SJCRH30 (cell line): ENCODE data around the gene NLGN4X. TPM values are rescaled to one million over a fixed set of nuclear protein-coding genes. Genes with fewer than 3 reads are reported as not detected.
"Not testable (repeated sequence)": the region's sequence is repeated elsewhere in the genome, so short reads cannot be mapped to it uniquely, and the experiment has no call there.

Source experiments
- DNase-seq, 2 experiments: peaks; one replicate each; pipeline ENCODE4 v3.0.0-alpha.2; 2015 to 2020
- H3K27ac ChIP-seq: fragments of 250-450 bp; sonication (Bioruptor Pico); 2 replicates; pipeline ENCODE4 v1.5.1; 2020; ENCODE audit warnings: mild to moderate bottlenecking, moderate library complexity
- H3K27me3 ChIP-seq: fragments of 250-450 bp; sonication (Bioruptor Pico); 2 replicates; pipeline ENCODE4 v1.5.1; 2020; ENCODE audit warnings: mild to moderate bottlenecking, moderate library complexity
- H3K36me3 ChIP-seq: fragments of 250-450 bp; sonication (Bioruptor Pico); 2 replicates; pipeline ENCODE4 v1.5.1; 2020; ENCODE audit warnings: mild to moderate bottlenecking, moderate library complexity
- H3K4me1 ChIP-seq: fragments of 250-450 bp; sonication (Bioruptor Pico); 2 replicates; pipeline ENCODE4 v1.5.1; 2020; ENCODE audit warnings: mild to moderate bottlenecking, moderate library complexity
- H3K4me3 ChIP-seq: fragments of 250-450 bp; sonication (Bioruptor Pico); 2 replicates; pipeline ENCODE4 v1.5.1; 2020; ENCODE audit warnings: mild to moderate bottlenecking, moderate library complexity
- H3K9me3 ChIP-seq: fragments of 250-450 bp; sonication (Bioruptor Pico); replicated peaks from 2 replicates; pipeline ENCODE4 v1.5.1; 2020; ENCODE audit warnings: mild to moderate bottlenecking, moderate library complexity
- total RNA-seq: library from RNA; depleted of rRNA; stranded (reverse); fragments of >200 nt; shearing (Covaris generic); gene quantifications from 2 replicates; pipeline ENCODE4 v1.2.3, GENCODE V29; 2014

Gene NLGN4X
- total RNA-seq, 1 experiment from 2014 or later: 1.7 TPM

DNA sequence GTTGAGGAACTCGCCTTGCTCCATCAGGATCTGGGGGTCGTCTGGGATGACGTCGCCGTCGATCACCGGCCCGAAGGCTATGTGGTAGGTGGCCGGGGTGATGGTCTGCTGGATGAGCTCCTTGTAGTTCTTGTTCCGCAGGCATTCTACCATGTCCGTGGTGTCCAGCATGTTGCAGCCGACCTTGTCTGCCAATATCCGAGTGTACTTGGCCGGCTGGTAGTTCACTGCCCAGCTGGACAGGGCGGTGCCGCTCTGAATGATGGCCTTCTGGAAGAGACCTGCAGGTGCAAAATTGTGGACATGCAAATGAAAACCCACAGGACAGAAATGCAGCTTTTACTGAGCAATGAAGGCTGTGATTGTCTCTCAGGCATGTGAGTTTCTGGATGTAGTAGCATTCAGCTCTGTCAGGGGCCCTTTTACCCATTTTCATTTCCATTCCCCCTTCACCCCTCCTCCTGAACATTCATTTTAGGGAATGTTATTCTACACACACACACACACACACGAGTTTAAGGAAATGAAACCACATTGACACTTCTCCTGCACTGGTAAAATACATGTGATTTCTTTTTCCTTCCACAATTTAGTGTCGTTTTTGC lies 325.0 kb downstream of the NLGN4X start:
- not testable (repeated sequence) for DNase-seq

DNA sequence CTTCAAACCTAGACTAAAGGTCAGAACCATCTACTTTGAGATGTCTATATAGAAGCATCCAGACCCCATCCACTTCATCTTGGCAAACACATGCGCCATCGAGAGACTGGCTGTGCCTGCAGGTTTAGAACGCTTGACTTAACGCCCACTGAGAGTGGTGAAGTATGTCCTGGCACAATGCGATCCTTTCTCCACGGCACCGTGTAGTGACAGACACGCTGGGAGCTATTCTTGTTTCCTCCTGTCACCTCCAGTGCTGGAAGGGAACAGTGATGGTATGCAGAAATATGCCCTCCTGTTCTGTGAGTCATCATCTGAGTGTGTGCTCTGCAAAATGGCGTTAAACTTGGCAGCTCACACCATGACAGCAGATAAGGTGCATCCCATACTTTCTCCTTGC lies 330.2 kb downstream of the NLGN4X start:
- H3K9me3 ChIP-seq: no peaks in the 10 kb centered on the region
- no peak for DNase-seq
- no peaks in the 10 kb centered on the region for H3K27me3 ChIP-seq
- no peaks in the 10 kb centered on the region for H3K4me1 ChIP-seq
- no peak overlapping the region for H3K27ac ChIP-seq
- no peak overlapping the region for H3K4me3 ChIP-seq
- H3K36me3 ChIP-seq: no peaks in the 10 kb centered on the region

More for the DNA sequence above, 325.0 kb downstream of the NLGN4X start:
- H3K9me3 ChIP-seq, H3K36me3 ChIP-seq, H3K27me3 ChIP-seq, H3K4me3 ChIP-seq, H3K4me1 ChIP-seq, H3K27ac ChIP-seq: not testable (repeated sequence)

DNA sequence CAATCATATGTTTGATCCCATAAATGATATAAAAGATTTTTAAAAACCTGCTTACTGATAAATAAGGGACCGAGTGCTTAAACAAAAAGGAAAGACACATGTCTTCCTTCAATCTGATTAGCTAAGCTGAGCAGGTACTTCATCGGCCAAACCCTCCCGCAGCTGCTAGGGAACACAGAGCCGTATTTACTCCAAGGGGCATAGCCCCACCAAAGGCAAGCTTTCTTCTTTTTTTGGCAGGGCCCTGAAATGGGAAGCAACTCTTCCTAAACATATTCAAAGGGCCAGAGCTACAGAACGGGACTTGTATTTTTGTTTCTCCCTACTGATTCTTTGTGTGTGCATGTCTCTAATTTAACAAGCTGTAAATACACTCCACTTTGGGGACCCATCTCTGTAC lies 337.3 kb downstream of the NLGN4X start:
- no peaks in the 10 kb centered on the region for H3K27me3 ChIP-seq
- H3K4me1 ChIP-seq: no peaks in the 10 kb centered on the region
- no peak for DNase-seq
- no peak overlapping the region for H3K27ac ChIP-seq
- H3K36me3 ChIP-seq: no peaks in the 10 kb centered on the region
- no peak overlapping the region for H3K4me3 ChIP-seq
- no peaks in the 10 kb centered on the region for H3K9me3 ChIP-seq

DNA sequence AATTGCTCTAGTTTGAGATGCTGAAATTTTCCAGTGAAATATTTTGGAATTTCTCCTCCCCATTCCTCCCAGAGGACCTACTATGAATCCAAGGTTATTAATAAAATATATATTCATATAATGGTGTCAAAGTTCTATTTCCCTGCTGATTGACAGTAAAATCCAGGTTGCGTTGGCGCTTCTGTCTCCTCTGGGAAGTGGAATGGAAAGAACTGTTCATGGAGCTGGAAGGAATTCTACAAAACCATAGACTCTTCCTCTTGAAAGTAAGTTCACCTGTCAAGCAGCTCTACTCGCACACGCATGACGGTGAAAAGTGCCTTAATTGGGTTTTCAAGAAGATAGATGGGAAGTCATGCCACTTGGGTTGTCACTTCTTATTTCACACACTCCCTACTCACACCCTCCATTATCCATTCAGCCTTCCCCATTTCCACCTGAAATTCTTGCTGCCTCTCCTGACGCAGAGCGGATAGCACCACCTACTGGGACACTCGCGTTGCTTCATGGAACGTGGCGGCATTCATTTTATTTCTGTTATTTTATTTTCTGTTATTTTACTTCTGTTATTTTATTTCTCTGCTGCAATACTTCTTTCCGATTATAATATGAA lies 351.6 kb downstream of the NLGN4X start:
- Histone ChIP-seq H3K4me1 (no peaks in the 10 kb centered on the region), H3K36me3 (no peaks in the 10 kb centered on the region), H3K4me3 (no peak overlapping the region), H3K27ac (no peak overlapping the region), H3K27me3 (no peaks in the 10 kb centered on the region), H3K9me3 (no peaks in the 10 kb centered on the region)
- peak; percentile 24 to 61 for DNase-seq

DNA sequence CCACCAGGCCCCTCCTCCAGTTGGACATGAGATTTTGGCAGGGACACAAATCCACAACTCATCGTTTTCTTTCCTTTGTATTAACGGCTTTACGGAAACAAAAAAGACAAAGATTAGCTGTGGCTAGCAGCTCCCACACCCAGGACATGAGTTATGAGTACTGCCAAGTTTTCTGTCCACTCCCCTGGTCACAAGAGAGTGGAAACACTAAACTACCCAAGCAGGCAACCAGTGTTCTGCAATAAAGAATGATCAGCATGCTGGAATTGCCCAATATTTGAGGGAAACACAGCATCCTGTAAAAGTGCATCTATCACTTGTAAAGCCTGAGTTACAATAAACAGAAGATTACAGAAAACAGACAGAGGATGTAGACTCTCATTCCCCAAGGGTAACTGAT lies 358.4 kb downstream of the NLGN4X start:
- no peak overlapping the region for H3K27ac ChIP-seq
- DNase-seq: no peak

DNA sequence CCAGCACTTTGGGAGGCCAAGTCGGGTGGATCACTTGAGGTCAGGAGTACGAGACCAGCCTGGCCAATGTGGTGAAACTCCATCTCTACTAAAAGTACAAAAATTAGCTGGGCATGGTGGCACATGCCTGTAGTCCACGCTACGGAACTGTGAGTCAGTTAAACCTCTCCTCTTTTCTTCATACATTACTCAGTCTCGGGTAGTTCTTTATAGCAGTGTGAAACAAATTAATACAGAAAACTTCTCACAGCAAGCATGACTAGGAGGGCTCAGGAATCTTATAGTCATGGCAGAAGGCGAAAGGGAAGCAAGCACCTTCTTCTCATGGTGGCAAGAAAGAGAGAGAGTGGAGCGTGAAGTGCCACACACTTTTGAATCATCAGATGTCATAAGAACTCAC lies 358.9 kb downstream of the NLGN4X start:
- no peak overlapping the region for H3K4me3 ChIP-seq
- H3K36me3 ChIP-seq: no peaks in the 10 kb centered on the region
- no peak for DNase-seq
- H3K9me3 ChIP-seq: no peaks in the 10 kb centered on the region
- H3K27ac ChIP-seq: no peak overlapping the region
- H3K4me1 ChIP-seq: no peaks in the 10 kb centered on the region
- no peaks in the 10 kb centered on the region for H3K27me3 ChIP-seq

More for the DNA sequence above, 358.4 kb downstream of the NLGN4X start:
- Histone ChIP-seq H3K36me3 (no peaks in the 10 kb centered on the region), H3K4me1 (no peaks in the 10 kb centered on the region), H3K4me3 (no peak overlapping the region), H3K27me3 (no peaks in the 10 kb centered on the region), H3K9me3 (no peaks in the 10 kb centered on the region)

DNA sequence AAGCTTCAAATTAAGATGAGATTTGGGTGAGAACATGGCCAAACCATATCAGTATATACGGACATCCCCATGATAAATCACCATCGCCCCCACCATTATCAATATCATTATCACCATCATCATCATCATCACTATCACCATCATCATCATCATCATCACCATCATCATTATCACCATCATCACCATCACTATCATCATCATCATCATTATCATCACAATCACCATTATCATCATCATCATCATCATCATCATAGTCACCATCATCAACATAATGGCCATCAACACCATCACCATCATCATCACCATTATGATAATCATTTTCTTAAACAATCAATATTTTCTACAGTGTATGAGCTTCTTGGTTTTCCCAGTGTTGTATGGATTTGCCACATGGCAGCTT lies 360.9 kb downstream of the NLGN4X start:
- Histone ChIP-seq H3K9me3 (no peaks in the 10 kb centered on the region), H3K4me1 (no peaks in the 10 kb centered on the region), H3K36me3 (no peaks in the 10 kb centered on the region), H3K27ac (no peak overlapping the region), H3K4me3 (no peak overlapping the region), H3K27me3 (no peaks in the 10 kb centered on the region)
- no peak for DNase-seq

DNA sequence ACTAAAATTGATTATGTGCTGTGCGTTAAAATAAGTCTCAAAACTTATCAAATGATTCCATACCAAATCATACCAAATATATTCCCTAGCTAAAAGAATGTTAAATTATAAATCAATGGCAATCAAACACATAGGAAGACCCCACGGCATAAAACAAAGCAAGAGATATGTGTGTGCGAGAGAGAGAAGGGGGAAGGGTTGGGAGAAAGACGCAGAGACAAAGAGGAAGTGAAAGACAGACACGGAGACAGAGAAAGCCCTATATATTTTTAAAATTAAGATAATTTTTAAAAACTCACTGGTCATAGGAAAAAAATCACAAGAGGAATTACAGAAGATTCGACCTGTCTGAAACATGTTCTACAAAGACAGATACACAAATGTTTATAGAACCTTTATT lies 371.4 kb downstream of the NLGN4X start:
- H3K27me3 ChIP-seq: no peaks in the 10 kb centered on the region
- DNase-seq: peak in 1 of 2 experiments; percentile 34
- H3K4me1 ChIP-seq: peaks cover 23% of the 10 kb centered on the region
- no peaks in the 10 kb centered on the region for H3K36me3 ChIP-seq
- peak overlapping the region; percentile 56 for H3K27ac ChIP-seq
- no peaks in the 10 kb centered on the region for H3K9me3 ChIP-seq
- H3K4me3 ChIP-seq: peak overlapping the region; percentile 47

DNA sequence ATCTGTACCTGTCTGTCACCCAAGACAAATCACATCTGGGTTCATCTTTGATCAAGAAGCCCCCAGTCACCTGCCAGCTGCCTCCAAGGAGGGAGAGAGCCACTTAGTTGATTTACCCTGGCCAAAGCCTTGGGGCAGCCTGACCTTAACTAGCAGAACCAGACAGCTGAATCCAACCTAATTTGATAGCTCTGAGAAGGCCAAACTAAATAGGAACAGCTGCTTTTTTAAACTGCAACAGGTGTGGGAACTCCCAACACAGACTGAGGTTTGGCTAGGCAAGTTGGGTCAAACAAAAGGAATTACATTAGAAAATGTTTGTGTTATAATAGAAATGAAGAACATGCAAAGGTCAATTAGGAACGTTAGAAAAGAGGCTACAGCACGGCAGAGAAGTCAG lies 375.7 kb downstream of the NLGN4X start:
- Histone ChIP-seq H3K4me3 (no peak overlapping the region), H3K27me3 (no peaks in the 10 kb centered on the region), H3K27ac (peak overlapping the region; percentile 89), H3K9me3 (no peaks in the 10 kb centered on the region), H3K4me1 (peaks cover 41% of the 10 kb centered on the region), H3K36me3 (no peaks in the 10 kb centered on the region)
- peak; percentile 77 to 90 for DNase-seq

DNA sequence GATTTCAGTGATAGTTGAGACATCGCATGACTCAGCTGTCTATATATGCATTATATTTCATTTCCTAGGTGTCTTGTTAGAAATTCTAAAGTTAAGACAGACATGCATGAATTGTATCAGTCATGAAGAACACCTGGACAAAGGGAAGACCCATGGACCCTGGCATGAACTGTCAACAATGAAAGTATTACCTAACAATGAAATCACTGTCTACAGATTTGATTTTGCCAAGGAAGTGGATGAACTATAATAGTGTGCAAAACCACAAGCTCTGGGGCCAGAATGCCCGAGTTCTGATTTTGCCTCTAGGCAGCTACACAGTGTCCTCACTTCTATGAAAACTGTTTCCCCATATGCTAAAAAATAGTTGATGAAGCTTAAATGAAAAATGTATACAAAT lies 386.1 kb downstream of the NLGN4X start:
- peaks cover 27% of the 10 kb centered on the region for H3K4me1 ChIP-seq
- DNase-seq: peak; percentile 15 to 65
- H3K9me3 ChIP-seq: no peaks in the 10 kb centered on the region
- no peaks in the 10 kb centered on the region for H3K36me3 ChIP-seq
- peak overlapping the region; percentile 5; the same call in 1 of the 2 replicates for H3K27ac ChIP-seq
- no peak overlapping the region for H3K4me3 ChIP-seq
- H3K27me3 ChIP-seq: no peaks in the 10 kb centered on the region
